Pulmonary artery endothelial cell (primary cell): ENCODE data around the gene FYB2. TPM values are rescaled to one million over a fixed set of nuclear protein-coding genes. Genes with fewer than 3 reads are reported as not detected.
"Not testable (repeated sequence)": the region's sequence is repeated elsewhere in the genome, so short reads cannot be mapped to it uniquely, and the experiment has no call there.

Source experiments
- DNase-seq: peaks from one replicate; pipeline ENCODE4 v3.0.0-alpha.2; 2011; ENCODE audit warnings: low read depth, low spot score
- total RNA-seq: library from RNA; depleted of rRNA; stranded (reverse); fragments of >200 nt; gene quantifications from 2 replicates; pipeline ENCODE4 v1.2.3, GENCODE V29; 2014

The FYB2 gene
- total RNA-seq, 1 donor from 2014 or later = not detected

DNA sequence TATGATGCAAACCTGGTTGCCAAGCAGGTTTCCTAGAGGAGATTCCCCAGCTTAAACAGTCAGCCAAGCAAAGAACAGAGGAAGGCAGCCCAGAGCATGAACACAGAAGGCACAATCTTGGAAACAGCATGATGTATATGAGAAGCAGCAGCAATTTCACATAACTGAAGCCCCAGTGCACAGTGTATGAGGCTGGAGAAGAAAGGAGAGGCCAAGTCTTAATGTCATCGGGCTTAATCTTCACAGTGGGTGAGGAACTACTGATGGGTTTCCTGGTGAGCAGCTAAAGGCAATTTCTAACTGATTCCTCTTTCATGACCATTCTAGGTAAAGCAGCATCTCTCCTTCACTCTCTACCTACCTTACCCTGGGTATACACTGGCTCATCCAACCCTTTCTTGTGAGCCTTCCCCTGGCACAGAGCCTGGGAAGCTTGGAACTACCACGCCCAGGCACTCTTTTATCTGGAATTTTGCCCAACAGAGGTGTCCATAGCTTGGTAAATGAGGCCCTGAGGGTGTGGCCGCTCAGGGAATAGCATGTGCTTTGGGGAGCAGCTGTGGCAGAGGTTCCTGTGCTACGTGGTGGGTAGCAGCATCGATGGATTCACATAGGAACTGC is 22.0 kb downstream of the FYB2 start:
- no peak for DNase-seq

DNA sequence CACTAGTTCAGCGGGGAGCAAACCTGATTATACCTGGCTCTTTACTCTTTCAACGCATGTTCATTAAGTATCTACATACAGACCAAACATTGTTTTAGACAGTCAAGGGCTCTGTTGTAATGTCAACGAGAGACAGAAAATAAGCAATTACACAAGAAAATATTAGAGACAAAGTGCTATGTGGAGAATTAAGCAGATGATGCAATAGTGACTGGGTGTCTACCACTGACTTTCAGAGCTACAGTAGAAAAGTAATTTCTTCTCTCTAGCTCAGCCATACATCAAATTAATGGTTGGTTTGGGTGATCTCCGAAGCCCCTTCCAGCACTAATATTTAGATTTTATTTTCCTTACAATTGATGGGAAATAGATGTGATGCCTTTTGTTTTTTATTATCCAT is 23.3 kb downstream of the FYB2 start:
- DNase-seq = no peak

DNA sequence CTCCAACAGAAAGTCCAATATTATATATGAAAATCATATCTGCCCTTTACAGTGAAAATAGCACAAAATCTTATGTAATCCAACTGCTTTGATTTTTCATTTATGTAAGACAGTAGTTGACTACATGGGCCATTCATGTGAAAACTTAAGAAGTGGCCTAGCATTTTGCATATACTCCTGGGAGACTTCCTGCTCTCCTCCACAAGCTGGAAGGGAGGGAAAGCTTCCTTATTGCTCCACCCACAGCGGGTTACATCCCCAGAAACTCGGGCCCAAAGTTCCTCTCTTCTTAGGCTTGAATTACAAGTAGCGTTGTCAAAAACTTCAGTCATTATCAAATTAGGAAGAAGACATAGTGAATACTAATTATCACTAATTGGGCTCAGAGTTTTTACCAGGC is 29.2 kb downstream of the FYB2 start:
- no peak for DNase-seq

DNA sequence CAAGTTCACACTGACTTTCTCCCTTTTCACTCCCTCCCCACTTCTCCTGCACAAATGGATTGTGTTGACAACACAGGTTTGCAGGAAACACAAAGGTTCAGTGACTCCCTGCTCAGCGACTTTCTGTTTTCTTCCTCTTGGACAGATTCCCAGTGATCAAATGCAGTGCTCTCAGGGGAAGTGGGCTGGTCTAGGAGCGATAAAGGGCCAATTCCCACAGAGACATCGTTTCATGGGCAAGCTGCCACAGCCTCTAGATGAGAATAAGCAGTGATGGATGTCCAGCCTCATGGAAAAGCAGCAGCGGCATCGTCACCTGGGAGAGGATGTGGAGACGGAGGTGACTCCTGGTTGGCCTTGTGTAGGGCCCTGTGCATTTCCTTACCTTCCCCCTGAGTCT is 30.6 kb downstream of the FYB2 start:
- no peak for DNase-seq

DNA sequence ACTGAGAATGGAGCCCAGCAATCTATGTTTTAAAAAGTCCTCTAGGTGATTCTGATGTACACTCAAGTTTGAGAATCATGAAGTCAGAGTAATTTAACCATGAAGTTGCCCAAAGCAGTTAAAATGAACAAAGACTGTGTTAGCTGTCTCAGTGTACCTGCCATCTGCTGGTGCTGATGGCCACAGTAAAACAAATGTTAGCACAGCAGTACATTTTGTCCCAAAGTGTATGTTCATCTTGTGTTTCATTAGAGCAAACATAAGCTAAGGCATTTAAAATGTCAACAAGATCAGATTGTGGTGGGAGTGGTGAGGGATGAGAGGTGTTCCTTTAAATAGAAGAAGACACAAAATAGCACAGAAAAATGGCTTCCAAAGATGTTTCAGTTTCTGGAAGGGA is 31.1 kb downstream of the FYB2 start:
- no peak for DNase-seq

DNA sequence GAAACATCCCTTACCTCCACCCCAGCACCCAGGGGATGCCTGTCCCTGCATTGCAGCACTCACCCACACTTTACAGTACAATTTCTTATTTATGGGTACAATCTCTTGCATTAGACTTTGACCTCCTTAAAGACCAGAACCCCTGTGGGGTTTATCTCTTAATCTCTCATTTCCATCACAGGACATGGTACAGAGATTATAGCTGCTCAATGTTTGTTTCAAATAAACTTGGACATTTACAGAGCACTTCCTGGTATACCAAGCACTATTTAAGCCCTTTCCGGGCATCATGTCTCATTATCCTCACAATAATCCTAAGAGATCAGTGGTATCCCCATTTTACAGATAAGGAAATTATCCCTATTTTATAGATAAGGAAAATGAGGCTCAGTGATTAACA is 31.9 kb downstream of the FYB2 start:
- no peak for DNase-seq

DNA sequence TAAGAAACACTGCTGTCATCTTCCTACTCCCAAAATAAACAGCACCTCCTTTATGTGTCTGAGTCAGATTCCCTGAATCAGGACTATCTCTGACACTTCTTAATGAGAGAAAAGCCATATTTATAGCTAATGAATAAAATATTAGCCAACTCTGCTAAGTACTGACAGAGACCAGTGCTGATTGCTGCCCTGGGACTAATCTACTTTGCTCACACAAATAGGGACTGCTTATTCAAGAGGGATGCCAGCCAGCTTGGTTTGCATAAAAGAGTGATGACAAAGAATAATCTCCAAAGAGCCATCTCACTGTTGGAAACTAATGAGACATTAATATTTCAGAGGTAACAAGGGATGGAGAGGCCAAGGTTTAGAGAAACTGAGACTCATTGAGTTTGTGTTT is 36.4 kb downstream of the FYB2 start:
- DNase-seq = no peak

DNA sequence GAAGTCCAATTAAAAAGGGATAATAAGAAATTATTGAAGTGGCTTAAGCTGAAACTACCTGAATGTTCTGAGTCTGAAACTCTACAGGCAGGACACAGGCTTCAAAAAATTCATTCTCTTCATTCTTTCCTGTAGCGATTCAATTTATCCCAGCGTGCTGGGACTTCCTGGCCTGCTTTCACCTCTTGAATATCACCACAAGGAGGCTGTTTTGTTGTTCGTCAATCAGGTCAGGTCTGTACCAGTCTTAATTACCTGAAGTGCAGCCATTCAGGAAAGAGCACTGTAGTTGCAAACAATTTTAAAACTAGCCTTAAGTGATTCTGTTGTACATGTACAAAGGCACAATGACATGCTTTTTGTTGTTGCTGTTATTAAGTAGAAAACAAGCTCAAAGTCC is 38.4 kb downstream of the FYB2 start:
- no peak for DNase-seq

DNA sequence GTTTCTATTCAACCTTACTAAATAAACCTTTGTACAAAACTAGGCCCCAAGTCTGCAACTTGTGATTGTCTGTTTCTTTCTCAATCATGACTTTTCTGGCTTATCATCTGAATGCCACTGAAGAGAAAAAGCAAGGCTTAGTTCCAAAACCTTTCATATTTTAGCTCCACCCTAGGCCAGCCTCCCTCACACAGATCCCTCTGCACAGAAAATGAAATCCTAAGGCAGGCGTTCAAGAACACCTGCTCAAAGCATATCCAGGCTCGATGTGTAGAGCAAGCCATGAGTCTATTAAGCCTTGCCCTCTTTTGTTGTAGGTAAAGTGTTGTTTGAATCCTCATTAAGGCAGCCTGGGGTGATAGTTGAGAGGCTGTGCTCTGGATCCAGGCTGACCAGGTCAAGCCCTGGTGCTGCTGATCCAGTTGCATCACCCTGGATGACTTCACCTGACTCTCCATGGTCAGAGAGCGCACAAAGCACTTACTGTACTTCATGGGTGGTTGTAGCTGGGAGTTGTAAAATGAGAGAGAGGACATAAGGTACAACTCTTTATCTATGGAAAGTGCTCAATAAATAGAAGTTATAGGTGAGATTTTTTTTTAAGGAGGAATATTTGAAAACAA is 39.0 kb downstream of the FYB2 start:
- DNase-seq = no peak

DNA sequence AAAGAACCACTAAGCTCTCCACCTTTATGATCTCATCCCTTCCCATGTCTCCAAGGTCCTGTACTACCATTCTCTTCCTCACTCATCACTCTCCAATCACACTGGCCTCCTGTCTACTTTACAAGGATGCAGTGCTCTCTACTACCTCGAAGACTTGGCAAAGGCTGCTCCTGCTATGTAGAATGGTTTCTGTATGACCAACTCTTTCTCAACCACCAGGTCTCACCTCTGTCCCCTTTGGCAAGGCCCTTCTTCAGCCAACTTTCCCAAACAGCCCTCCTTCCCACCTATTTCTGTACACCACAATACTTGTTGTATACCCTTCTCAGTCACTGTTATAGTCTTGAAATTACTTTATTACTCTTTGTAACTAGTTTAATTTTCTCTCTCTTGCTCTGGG is 41.2 kb downstream of the FYB2 start:
- DNase-seq = no peak

DNA sequence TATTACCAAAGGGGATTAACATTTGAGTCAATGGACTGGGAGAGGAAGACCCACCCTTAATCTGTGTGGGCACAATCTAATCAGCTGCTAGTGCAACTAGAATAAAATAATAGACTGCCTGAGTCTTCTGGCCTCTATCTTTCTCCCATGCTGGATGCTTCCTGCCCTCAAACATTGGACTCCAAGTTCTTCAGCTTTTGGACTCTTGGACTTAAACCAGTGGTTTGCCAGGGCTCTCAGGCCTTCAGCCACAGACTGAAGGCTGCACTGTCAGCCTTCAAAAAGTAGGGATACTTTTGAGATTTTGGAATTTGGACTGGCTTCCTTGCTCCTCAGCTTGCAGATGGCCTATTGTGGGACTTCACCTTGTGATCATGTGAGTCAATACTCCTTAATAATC is 44.5 kb downstream of the FYB2 start:
- not testable (repeated sequence) for DNase-seq

DNA sequence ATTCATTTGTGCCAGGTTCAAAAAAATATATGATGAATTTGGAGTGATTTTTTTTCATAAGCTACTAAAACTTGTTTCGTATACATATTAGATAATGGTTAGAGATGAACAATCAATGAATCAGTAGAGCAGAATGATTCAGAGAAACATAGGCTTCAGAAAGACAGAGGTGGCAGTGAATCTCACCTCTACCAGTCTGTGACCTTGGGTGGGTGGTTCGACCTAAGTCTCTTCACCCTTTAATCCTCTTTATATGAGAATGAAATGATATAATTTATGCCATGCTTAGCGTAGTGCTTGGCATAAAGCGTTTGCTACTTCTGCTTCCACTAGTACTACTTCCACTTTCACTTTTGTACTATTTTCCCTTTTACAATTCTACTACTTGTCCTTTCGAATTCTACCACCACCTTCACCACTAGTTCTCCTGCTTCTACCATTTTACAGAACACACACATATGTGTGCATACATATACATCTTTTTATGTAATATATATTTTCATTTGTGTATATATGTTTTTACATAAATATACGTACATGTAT is 45.1 kb downstream of the FYB2 start:
- no peak for DNase-seq

DNA sequence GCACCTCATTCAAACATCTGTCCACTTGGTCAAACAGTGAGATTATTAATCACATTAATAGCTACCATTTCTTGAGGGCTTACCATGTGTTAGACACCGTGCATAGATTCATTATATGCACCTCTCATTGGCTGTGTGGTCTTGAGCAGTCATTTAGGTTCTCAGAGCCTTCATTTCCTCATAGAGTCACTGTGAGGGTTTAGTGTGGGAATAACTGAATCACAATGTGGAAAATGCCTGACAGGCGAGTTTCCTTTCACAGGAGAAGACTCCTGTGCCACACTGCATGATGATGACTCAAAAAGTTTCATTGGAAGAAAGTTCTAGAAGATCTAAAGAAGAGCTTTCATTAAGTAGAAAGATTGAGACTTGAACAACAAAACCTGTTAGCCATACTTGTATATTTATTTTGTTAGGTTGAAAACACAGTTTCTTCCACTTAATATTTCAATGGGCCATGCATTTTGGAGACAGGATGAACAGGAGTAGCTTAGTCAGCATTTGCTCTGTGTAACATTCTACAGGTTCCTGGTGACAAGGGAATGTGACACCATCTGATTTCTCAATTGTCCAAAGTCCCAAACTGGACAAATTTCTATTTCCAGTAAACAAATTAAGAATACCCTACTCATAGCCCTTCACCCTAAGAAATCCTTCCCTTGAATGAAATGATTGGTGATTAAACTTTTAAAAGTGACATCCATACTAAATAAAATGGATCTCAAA is 45.7 kb downstream of the FYB2 start:
- no peak for DNase-seq

DNA sequence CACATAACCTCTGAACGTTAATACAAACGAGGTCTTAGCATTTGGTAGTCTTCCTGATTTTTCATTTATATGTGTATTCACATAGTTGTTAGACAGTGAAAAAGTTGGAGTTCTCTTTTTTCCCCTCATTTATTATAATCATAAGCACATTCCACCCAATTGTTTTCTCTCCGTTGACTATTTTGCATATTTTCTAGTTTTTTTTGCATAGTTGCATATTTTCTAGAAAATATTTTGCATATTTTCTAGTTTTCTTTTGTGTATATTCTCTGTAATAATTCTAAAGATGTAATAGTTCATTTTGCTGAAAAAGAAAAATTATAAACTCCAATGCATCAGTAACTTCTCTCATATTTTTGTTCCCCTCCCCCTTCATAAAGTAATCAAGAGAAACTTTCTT is 47.5 kb downstream of the FYB2 start:
- no peak for DNase-seq

DNA sequence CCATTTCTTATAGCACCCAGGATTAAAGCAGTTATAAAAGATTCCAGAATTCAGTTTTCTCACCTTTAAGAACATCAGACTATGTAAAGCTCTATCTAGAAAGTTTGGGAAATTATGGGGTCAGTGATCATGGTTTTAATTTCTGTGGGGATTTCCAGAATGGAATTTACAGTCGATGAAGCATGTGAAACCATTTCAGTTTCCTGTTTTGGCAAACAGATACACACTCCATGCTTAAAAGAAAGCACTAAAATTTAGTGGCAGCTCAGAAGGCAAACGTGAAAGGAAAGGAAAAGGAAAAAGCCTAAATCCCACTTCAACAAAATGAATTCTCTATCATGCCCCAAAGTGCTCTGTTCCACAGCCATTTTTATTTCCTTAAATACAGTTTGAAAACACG is 60.4 kb downstream of the FYB2 start:
- no peak for DNase-seq

DNA sequence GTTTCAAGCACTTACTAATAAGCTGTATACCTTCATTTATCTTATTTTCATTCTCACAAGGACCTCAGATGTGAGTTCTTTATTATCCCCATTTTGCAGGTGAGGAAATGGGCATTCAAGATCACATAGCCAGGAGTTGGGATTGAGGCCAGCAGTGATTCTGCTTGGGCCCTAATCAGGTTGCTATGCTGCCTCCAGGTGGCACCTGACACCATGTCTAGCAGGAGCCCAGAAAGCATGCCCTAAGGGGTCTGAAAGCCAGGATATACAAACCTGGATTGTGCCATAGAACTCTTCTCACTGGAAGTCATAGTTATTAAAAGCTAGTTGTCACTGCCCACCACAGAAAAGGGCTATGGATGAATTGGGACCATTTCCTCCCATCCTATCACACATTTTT is 61.1 kb downstream of the FYB2 start:
- DNase-seq = no peak

DNA sequence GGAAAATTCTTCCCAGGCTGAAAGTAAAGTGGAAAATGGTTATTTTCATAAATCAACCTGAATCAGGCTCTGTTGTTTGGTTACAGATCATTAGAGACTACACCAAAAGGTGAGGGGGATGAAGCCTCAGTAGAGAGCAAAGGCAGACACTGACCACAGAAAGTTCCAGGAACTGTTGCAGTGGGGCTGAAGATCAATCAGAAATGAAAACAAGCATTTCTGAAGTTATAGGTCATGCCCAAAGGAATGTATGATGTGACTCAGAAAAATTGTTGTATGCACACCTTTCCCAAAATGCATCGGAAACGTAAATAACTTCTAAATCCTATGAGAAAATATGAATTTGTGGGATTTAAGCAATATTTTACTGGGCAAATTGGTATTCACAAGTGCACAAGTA is 63.3 kb downstream of the FYB2 start:
- DNase-seq = no peak

DNA sequence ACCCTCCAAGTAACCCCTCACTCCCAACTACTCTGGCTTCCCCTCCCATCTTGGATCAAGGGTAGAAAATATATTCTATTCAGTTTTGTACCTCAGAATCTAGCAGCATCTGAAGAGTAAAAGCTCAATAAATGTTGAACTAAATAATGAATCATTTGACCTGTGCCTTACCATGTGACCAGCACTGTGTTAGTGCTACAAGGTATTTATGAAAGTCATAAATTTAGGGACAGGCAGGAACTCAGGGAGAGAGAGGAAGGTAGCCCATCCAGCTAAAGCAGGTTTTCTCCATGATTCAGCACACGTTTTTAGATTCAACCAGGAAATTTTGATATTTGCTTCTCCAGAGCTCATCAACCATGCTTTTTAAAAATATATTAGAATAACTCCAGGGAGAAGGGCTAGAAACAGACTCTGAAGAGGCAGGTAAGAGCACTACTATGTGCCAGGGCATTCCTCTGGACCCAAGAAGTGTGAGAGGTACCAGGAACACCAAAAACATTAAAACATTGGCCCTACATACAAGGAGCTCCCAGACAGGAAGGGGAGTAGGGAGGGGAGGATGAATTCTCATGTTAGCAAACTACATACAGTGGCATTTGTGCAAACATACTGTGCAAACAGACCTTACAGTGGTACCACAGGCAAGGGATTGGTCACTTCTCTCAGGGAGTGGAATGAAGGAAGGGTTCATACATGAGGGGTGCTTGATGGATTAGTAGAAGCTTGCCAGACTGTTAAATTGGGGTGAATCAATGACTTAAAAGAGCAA is 64.3 kb downstream of the FYB2 start:
- no peak for DNase-seq

DNA sequence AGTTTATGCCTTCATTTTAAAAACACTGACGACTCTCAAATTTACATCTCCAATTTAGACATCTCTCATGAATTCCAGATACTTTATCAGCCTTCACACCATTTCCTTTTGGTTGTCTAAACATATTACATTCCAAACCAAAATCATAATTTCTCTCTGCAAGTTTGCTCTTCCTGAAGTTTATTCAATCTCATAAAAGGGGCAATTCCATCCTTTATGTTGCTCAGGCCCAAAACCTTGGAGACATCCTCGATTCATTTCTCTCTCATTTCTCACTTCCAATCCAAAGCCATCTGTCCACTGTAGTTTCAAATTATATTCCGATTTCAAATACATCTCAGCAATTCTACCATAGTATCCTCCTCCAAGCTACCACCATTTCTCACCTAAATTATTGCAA is 74.0 kb downstream of the FYB2 start:
- DNase-seq = no peak

DNA sequence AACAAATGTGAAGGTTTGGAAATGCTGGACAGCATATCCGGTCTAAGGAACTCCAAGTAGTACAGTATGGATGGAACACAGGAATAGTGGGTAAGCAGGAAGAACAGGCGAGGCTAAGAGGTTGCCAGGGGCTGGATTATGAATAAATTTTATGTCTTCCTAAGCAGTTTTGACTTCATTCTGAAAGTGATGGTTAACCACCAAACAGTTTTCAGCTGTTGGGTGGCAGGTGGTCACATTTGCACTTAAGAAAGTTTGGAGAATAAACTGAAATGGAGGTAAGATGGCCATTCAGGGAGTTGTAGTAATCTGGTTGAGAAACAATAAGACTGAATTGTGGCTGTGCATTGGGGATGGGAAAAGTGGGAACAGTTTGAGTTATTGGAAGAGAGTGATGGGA is 90.2 kb downstream of the FYB2 start:
- no peak for DNase-seq

DNA sequence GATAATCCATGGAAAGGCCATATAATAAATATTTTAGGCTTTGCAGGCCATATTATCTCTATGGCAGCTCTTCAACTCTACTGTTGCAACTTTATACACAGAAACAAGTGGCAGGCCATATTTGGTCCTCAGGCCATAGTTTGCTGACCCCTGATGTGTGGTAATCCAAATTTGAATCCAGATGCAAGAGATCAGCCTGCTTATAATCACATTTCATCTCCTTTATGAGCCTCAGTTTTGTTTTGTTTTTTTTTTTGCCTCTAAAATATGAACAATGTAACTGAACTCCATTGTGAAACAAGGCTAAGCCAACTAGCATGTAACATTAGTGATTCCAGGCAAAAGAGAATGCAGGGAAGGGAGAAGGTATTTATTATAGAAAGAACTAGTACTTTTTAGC is 92.5 kb downstream of the FYB2 start:
- DNase-seq = no peak

DNA sequence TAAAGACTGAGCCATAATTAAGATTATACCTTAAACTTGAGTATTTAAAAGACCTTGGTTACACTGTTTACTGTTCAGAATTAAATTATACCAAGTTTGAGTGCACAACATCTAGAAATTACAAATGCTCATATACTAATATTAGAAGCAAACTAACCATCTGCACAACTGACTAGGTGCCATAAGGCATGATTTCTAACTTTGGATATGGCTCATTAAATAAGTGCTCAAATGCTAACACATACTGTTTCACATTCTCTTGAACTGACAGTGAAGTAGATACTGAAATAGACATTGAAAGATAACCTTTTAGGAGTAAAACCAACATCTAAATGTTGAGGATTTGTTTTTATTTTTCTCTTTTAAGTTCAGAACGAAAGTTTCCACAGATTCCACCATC is 100.0 kb downstream of the FYB2 start:
- no peak for DNase-seq
